Mucosa of descending colon (tissue), 3 donors: ENCODE data around the gene KSR1. TPM values are rescaled to one million over a fixed set of nuclear protein-coding genes. Genes with fewer than 3 reads are reported as not detected.
"Not testable (repeated sequence)": the region's sequence is repeated elsewhere in the genome, so short reads cannot be mapped to it uniquely, and the experiment has no call there.

Source experiments
- ATAC-seq: fragments of 200-7000 bp; cut with Tn5 transposase; one replicate; pipeline ENCODE4 v1.9.1; 2020; ENCODE audit warnings: mild to moderate bottlenecking, moderate library complexity
- DNase-seq, 3 donors: peaks; one replicate each; pipeline ENCODE4 v3.0.0-alpha.2; 2020
- H3K36me3 ChIP-seq: fragments of 200-600 bp; one replicate; pipeline ENCODE4 v1.8.0; 2021; ENCODE audit warnings: low read depth, mild to moderate bottlenecking
- H3K4me1 ChIP-seq: fragments of 200-600 bp; one replicate; pipeline ENCODE4 v1.8.0; 2021; ENCODE audit warnings: low read depth, mild to moderate bottlenecking
- H3K4me3 ChIP-seq: fragments of 200-600 bp; one replicate; pipeline ENCODE4 v1.8.0; 2021; ENCODE audit warnings: mild to moderate bottlenecking
- H3K9me3 ChIP-seq: fragments of 200-600 bp; one replicate; pipeline ENCODE4 v1.8.0; 2021; ENCODE audit warnings: mild to moderate bottlenecking
- CTCF ChIP-seq: fragments of 200-600 bp; IDR thresholded peaks from one replicate; pipeline ENCODE4 v1.8.0; 2022; ENCODE audit warnings: antibody characterized with exemption, mild to moderate bottlenecking
- intact Hi-C, 2 donors: fragments of 100-400 bp; cut with DNase I in 1 of 2; cut with micrococcal nuclease in 1 of 2; formaldehyde crosslinking; loops; one replicate each; pipeline versions ENCODE4 v1.11.0 to v1.11.1; 2022; cut with DNase I, micrococcal nuclease
- total RNA-seq, 3 donors: library from RNA; stranded (reverse); fragmentation: NEBNext Ultra II Directional in 2 of 3; extraction: Animal tissue kit (Norgen Biotek cat#: 25700) in 2 of 3; gene quantifications; one replicate each; pipeline versions ENCODE4 v1.2.1 to v1.2.4, GENCODE V29; 2021 to 2023
- donor health status: DM: no; HTN: no; CAD: no; lungs with moderate emphysema.
- donor health status: DM: no; HTN: no; CAD: no.
- donor health status: DM: no; HTN: yes; CAD: no.

KSR1 gene
- total RNA-seq, 3 donors from 2014 or later: 20.5 to 50.4 (median 21.3) TPM

GRCh38 chr17:27418366-27418615 lies 38.0 kb upstream of the KSR1 start:
- no peak for ATAC-seq
- no peak for TF ChIP-seq CTCF
- intact Hi-C loops: no loop called here
- H3K36me3 ChIP-seq: no peaks in the 10 kb centered on the region
- no peaks in the 10 kb centered on the region for H3K4me1 ChIP-seq
- H3K9me3 ChIP-seq: no peaks in the 10 kb centered on the region
- no peak for DNase-seq
- no peak overlapping the region for H3K4me3 ChIP-seq

- H3K4me3 ChIP-seq: no peak overlapping the region
- ATAC-seq (no peak), DNase-seq (no peak)
- no peaks in the 10 kb centered on the region for H3K36me3 ChIP-seq
- no peak for TF ChIP-seq CTCF
- no peaks in the 10 kb centered on the region for H3K4me1 ChIP-seq
- intact Hi-C loops: no loop called here
- H3K9me3 ChIP-seq: no peaks in the 10 kb centered on the region
Observed at GRCh38 chr17:27419156-27419555, 37.1 kb upstream of the KSR1 start.

- TF ChIP-seq CTCF: no peak
- intact Hi-C loops: no loop called here
- Histone ChIP-seq H3K4me1 (no peaks in the 10 kb centered on the region), H3K9me3 (no peaks in the 10 kb centered on the region), H3K4me3 (no peak overlapping the region), H3K36me3 (no peaks in the 10 kb centered on the region)
- ATAC-seq (no peak), DNase-seq (no peak)
Observed at GRCh38 chr17:27420211-27420950, 35.9 kb upstream of the KSR1 start.

GRCh38 chr17:27421111-27421510 lies 35.1 kb upstream of the KSR1 start:
- Histone ChIP-seq H3K4me3 (no peak overlapping the region), H3K36me3 (no peaks in the 10 kb centered on the region), H3K4me1 (no peaks in the 10 kb centered on the region), H3K9me3 (no peaks in the 10 kb centered on the region)
- intact Hi-C loops: no loop called here
- DNase-seq: no peak
- ATAC-seq: no peak
- no peak for TF ChIP-seq CTCF

- H3K9me3 ChIP-seq, H3K4me1 ChIP-seq, ATAC-seq, intact Hi-C loops, H3K4me3 ChIP-seq, DNase-seq, H3K36me3 ChIP-seq: not testable (repeated sequence)
Observed at GRCh38 chr17:27421626-27422025, 34.6 kb upstream of the KSR1 start.

GRCh38 chr17:27422601-27423000 lies 33.6 kb upstream of the KSR1 start:
- ATAC-seq (no peak), DNase-seq (no peak)
- intact Hi-C loops: no loop called here
- Histone ChIP-seq H3K9me3 (no peaks in the 10 kb centered on the region), H3K4me3 (no peak overlapping the region), H3K4me1 (no peaks in the 10 kb centered on the region), H3K36me3 (no peaks in the 10 kb centered on the region)
- no peak for TF ChIP-seq CTCF
